ENCODE results near the gene TOPORS.
"Not testable (repeated sequence)": the region's sequence is repeated elsewhere in the genome, so short reads cannot be mapped to it uniquely, and the experiment has no call there.

The TOPORS gene

DNA sequence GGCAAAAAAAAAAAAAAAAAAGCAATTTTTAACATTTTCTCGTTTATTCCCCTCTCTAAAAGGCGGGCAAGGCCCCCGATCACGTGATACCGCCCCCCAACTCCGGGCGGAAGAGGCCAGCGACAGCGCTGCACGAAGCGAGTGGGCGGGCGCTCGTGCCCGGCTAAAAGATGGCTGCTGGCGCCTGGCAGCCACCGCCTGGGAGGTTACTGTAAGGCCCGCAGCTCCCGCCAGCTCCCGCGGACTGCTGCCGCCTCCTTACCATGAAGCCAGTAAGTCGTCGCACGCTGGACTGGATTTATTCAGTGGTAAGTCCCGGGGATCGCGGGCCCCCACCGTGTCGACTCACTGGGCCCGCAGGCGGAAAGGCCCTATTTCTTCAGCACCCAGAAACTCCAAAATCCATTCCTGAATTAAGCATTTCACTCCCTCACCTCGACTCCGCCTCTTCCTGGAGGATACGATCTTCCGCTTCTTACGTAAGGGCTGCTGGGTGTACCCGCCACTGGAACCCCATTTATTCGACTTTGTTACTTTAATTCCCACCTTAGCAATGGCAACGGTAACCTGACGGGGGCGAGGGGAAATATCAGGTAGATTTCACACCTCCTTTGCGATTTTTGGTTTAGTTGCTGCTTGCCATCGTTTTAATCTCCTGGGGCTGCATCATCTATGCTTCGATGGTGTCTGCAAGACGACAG, at the start of gene TOPORS, which contains the start of gene SMIM27:
TOPORS (minus strand) TSS at position 415 of the 701 bp plus-strand sequence; CDS start at position 265, 150 bp downstream.
SMIM27 (plus strand) TSS at position 156 of the 701 bp plus-strand sequence; CDS start at position 264, 108 bp downstream.
- no peak for FAIRE-seq

DNA sequence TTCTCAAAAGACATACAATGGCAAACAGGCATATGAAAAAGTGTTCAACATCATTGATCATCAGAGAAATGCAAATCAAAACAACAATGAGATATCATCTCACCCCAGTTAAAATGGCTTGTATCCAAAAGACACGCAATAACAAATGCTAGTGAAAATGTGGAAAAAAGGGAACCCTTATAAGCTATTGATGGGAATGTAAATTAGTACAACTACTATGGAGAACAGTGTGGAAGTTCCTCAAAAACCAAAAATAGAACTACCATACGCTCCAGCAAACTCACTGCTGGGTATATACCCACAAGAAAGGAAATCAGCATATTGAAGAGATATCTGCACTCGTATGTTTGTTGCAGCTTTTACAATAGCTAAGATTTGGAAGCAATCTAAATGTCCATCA, 46.6 kb upstream of the TOPORS start:
- not testable (repeated sequence) for FAIRE-seq

DNA sequence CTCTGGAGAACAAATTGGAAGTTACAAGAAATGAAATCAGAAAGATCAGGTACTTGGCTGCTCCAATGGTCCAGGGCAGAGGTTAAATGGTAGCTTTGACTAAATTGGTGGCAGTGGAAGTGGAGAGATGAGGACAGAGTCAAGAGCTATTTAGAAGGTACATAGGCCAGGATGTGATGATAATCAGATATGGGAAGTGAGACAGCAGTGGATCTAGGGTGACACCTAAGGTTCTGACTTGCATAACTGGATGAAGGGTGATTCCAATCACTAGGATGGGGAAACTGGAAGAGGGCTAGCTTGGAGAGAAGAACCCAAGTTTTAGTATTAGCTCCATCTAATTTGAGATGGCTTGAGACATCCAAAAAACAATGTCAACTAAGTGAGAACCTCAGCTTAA, 44.5 kb upstream of the TOPORS start:
- FAIRE-seq: no peak

DNA sequence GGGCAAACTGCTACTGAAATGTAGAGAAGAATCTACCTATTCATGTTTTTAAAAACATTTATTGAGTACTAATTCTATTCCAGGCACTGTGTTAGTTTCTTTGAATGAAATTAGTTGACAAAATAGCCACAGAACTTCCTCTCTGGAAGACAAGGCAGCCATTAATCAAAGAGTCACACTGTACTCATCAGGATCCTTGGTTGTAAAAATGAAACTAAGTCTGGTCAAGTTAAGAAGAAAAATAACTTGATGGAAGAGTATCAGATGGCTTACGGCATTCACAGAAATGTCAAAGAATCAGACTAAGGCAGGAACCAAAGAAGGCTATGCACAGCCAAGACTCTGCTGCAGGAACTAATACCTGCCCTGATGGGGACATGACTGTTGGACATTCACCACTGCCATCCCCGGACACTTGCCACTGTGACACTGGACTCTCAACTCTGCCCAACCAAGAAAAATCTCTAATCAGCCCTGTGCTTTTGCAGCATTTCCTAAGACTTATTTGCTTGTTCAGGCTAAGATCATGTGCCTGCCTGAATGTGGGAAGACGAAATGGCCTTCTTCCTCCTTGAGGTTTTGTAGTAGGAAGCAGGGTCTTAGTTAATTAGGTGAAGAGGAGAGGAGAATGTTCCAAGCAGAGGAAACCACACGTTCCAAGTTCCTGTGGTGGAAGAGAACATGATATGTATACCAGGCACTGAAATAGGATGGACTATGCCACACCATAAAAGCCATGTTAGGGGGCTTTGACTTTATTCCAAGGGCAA, 43.9 kb upstream of the TOPORS start:
- FAIRE-seq: no peak

DNA sequence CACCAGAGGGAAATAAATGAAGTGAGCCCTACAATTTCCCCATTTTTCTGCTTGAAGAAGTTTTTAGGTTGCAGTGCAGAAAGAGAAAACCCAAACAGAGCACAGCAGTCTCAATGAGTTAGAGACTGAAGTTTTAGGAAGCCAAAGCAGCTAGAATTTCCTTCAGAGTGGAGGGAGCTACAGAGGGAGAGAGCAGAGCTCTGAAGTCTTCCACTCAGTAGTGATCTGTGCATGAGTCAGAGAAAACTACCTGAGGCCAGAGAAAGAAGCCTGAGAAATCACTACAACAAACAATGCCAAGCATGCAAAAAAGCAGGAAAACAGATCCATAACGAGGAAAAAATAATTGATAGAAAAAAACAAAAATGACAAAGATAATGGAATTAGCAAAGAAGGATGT, 38.5 kb upstream of the TOPORS start:
- FAIRE-seq: no peak

DNA sequence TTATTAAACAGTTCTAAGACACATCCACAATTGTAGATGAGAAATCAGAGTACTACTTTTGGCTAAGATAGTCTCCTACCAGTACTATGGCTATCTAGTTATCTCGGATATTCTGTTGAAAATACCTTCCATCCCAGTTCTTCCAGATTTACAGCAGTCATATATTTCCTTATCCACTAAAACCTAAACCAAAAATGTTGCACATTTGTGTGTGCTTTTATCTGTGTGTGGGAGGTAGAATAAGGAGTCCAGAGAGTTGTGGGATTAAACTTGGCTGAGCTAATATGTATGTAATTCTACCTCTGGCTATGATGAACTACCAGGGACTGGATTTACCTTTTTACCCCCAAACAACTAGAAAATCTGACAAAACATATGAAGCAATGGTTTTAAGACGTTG, 38.1 kb upstream of the TOPORS start:
- no peak for FAIRE-seq

DNA sequence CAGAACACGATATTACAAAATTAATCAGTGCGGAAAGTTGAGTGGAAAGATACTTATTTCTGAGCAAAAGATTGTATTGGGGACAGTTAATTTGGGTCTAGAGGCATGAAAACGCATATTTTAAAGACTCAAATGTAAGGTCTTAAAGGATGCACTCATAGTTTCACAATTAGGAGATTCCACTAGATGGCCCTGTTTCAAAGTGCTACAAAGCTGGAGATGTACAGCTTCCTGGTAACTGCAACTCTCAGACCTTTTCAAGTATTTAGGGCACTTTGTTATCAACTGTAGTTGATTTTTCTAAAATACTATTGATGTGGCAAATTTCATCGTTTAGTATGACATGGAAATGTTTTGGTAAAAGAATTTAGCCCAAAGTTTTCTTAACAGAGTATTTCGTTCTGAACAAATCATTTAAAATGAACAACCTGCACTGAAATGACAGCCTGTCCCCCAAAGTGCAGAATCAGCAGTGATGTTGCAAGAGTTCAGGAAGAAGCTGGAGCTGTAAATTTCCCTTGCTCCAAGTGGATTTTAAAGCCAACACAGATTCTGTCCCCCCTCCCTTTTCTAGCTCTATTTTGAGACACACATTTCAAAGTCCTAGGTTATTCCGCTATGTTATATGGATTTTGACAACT, 36.8 kb upstream of the TOPORS start:
- no peak for FAIRE-seq

DNA sequence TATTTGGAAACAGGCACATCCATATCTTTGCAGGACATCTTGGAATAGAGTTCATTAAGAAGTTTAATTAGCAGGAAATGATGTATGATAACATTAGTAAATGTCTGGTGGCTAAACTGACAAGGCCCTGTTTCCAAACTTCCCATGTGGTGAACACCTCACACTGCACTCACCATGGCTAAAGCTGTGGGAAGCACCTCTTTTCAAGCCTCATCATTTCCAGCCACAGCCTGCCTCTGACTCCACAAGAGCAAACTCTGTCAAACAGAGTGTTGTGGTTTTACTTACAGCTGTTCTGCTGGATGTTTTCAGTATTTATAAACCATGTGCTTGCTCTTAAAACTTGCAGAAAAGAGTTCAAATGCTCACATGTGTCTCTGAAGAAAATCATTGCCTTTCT, 35.5 kb upstream of the TOPORS start:
- no peak for FAIRE-seq

DNA sequence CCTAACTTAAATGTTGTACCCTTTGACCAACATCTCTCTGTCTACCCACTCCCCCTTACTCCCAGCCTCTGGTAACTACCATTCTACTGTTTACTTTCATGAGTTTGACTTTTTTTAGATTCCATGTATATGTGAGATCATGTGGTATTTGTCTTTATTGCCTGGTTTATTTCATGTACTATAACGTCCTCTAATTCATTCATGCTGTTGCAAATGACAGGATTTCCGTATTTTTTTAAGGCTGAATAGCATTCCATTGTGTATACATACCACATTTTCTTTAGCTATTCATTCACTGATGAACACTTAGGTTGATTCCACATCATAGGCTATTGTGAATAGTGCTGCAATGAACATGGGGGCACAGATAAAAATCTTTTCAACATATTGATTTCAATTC, 32.4 kb upstream of the TOPORS start:
- no peak for FAIRE-seq

DNA sequence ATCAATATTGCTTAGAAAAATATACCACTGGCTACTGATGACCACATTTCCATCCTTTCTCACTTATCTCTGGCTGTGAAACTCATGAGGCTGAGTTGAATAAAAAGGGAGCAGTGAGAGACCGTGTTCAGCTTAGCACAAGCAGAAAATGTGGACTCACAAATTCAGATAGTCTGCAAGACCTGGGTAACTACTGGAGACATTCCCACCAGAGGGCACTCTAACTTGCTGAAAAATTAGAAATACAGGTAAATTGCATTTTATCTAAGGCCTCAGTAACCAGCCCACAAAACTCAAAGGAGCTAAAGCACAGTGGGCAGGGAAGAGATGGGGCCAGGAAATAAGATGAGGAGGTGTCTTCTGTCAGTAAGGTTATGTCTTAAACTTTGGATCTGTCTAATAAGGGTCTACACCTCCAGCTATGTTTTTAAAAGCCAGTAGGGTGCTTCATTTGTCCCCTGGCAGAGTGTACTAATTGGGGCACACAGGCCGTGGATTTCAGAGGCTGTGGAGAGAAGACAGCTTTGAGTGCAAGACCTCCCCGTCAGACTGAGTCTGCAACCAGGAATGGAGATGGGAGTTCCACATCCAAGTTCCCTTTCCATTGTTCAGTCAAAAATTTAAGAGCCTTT, 29.2 kb upstream of the TOPORS start:
- no peak for FAIRE-seq

DNA sequence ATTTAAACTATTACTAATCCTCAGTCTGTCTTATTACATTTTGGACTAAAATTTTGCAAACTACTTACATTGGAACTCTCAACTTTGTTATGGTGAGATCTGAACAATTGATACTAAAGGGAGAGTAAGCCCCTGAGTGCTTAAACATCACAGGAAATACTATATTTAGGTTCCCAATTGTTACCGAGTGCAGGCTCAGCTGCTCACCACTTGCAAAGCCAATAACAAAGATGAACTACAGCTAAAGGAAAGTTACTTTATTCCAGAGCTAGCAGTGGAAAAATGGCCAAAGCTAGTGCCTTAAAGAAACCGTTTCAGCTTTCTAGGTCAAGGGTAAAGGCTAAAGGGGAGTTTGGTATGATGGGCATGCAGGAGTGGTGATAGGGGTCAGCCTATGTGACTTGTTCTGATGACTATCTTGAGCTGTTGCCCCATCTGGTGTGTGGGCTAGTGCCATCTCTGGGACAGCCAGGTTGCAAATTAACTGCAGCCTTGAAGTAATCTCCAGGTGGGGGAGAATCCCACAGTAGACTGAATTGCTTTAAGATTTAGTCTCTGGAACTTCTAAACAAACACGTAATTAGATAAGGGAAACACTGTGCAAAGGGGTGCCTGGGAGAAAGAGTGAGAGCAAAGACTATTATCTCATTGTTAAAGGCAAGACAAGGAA, 28.4 kb upstream of the TOPORS start:
- no peak for FAIRE-seq

DNA sequence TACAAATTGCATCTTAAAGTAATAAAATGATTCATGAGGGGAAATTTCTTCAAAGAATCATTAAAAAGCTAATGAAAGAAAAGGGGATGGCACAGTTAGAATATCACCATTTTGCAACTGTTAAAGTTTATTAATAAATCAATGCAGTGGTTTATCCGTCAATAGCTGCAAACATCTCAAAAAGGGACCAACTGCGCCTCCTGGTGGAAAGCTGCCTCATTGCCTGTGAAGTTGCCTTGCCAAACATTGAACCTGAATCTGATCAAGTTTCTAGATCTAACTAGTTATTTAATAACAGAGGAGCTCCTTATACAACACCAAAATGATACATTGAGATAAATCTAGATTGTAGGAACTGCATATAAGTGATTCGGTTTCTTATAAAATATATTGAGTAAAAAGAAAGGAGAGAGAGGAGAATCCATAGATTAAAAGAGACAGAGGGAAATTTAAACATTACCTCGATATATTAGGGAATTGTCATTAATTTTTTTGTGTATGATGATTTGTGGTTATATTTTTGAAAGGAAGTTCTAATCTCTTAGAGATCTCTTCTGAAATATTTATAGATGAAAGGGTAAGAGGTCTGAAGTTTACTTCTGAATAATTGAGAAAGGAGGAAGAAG, 27.4 kb upstream of the TOPORS start:
- peak; percentile 38 for FAIRE-seq

DNA sequence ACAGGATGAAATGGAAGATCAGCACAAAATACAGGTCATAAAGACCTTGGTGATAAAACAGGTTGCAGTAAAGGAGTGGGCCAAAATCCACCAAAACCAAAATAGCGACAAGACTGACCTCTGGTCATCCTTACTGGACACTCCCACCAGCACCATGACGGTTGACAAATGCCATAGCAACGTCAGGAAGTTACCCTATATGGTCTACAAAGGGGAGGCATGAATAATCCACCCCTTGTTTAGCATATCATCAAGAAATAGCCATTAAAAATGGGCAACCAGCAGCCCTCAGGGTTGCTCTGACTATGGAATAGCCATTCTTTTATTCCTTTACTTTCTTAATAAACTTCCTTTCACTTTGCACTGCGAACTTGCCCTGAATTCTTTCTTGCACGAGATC, 26.6 kb upstream of the TOPORS start:
- FAIRE-seq: no peak

DNA sequence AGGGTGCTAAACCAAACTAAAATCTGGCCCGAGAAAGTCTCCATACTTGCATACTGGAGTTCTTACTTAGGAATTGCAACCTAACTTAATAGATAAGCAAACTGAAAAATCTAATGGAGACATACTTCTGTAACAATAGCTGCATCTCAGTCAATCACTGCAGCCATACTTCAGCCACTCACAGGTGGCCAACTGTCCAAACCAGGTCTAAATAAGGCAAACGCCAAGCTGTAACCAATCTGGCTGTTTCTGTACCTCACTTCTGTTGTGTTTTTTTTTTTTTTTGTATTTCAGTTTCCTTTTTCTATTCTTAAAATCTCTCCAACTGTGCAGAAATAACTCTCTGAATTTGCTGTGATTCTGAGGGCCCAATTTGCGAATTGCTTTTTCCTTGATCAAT, 24.9 kb upstream of the TOPORS start:
- FAIRE-seq: no peak

DNA sequence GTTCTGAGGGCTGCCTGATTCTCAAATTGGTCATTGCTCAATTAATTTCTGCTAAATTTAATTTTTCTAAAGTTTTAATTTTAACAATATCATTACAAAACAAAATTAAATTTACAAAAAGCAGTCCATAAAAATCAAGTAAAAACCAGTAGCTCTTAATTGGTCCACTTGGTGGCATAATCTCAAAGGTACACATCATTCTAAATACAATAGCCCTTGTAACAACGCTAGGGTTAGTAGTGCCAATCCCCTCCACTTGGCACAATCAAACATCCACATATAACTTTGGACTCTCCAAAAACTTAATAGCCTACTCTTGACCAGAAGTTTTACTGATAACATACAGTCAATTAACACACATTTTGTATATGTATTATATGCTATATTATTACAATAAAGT, 22.5 kb upstream of the TOPORS start:
- FAIRE-seq: no peak

DNA sequence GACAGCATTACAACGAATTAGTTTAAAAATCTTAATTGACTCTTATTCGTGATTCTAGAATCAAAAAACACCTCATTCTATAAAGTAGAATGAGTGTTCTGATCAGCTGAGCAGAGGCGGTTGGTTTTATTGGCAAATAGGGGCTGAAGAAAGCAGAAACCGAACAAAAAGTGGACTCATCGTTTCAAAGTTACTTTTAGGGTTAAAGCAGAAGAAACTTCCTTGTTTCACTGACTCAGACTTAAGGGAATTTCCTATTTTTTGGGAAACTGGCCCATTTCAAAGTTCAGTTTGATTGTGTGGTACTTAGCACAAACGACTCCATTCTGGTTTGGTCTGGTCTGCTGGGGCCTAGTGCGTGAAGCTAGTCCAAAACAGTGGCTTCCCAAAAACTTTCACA, 21.4 kb upstream of the TOPORS start:
- FAIRE-seq: no peak

DNA sequence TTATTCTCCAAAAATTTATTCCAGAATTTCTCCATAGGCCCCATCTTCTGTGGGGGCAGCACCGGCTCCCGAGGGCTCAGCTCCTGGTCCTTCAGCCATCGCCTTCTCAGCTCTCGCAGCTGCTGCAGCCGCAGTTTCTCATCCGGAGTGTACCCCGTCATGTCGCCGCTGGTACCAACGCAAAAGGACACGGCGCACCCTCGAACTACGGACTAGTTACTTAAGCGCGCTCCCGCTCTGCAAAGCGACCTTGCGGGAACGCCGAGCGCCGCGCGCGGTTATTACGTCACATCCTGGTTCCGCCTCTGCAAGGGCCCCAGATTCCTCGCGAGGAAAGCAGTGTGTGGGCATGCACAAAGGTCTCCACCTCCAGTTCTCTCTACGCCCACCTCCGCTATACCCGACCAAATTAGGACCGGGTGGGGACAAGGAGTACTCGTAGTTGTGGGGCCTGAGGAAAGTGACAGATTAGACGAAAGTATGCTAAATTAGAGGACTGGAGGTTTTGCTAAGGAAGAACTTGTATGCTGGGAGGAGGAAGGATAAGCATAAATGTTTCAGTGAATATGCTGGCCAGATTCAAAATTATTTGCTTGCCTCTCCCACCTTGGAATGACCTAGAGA, 20.6 kb upstream of the TOPORS start, which contains the start of gene NDUFB6:
NDUFB6 (minus strand) TSS at position 260 of the 624 bp plus-strand sequence; CDS start at position 161, 99 bp downstream.
- FAIRE-seq: peak; percentile 45

DNA sequence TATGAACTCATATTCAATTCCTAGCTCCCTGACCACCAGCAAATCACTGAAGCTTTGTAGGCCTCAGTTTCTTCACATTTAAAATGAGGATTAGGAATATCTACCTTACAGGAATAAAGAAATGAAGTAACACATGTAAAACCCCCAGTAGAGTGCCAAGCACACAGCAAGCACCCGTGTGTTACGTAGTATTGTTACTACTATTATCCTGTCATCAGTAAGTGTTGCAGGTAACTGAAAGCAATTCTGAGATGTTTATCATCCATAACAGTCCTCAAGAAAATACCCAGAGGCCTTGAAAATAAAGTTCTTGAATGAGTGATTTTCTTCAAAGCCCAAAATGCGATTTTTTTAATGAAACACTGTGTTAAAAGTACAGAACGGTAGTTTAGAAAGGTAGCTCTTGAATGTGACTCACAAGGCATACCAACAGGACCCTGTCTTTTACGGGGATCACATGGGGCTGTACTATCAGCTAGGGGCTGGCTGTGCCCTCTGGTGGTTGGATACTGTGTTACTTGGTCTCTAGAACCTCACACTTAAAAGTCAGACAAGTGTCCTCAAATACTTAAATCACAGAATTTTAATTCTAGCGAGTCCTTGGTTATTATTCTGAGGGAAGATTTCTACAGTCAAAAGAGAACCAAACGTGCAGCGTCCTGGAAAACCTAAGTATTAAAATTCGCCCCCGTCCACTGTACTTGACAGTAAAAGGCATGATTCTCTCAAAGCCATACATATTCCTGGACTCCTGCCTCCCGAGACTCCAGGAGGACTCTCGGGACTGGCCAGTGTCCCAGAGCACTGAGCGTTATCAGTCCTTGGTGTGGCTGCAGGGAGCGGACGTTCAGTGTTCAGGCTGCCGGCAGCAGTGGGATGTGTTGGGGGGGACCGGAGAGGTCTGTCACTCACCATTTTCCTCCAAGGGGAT, 19.8 kb upstream of the TOPORS start:
- FAIRE-seq: no peak

DNA sequence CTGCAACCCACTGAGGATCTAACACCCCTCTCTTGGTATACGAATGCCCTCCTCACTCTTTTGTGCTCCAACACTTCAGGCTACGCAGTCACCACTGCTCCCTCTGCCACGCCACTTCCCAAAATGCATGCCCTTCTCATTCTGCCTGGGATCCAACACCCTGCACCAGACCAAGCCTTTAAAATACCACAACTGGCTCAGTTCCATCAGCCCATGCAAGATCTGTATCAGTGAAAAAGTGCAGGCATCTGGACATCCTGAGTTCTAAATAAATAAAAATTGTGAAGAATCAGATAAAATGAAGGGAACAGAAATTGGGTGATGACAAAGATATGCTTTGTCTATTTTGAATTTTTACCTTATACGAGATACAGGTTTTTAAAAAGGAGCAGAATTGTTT, 17.9 kb upstream of the TOPORS start:
- no peak for FAIRE-seq

DNA sequence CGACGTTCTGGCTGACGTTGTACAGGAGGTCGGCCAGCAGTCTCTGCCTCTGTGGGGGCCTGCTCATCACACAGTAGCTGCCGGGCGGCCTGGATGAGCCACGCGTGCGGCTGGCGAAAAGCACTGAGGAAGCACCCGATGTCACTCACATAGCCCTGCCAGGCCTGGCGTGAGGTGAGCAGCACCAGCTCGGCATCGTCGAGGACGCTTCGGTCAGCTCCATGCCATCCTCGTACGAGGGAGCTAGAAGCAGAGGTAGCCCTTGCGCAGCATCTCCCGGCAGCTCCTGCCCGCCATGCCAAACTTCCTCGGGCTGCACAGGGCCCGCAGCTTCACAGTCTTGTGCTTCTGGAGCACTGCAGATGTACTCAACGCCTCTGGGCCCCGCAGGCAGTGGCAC, 14.4 kb upstream of the TOPORS start:
- FAIRE-seq: no peak

All from colon (tissue), 2 donors.